Hematopoietic multipotent progenitor cell (in vitro differentiated cells): ENCODE measurements around the gene SPECC1. TPM values are rescaled to one million over a fixed set of nuclear protein-coding genes. Genes with fewer than 3 reads are reported as not detected.
"Not testable (repeated sequence)": the region's sequence is repeated elsewhere in the genome, so short reads cannot be mapped to it uniquely, and the experiment has no call there.

Experiments used
- DNase-seq, 3 donors: peaks; one replicate each; pipeline ENCODE4 v3.0.0-alpha.2; 2011 to 2015; ENCODE audit warnings: low read depth in 2 of 3, low spot score in 2 of 3
- total RNA-seq: library from RNA; depleted of rRNA; stranded (reverse); fragments of >200 nt; gene quantifications from one replicate; pipeline ENCODE4 v1.2.3, GENCODE V29; 2012

Gene SPECC1
- total RNA-seq, 1 donor: 39.9 TPM

- DNase-seq: no peak
Measured at GRCh38 chr17:20067711-20068110, 58.6 kb downstream of the SPECC1 start.

GRCh38 chr17:20068445-20068844 is 59.3 kb downstream of the SPECC1 start:
- DNase-seq: no peak

GRCh38 chr17:20071824-20072691 is 62.9 kb downstream of the SPECC1 start:
- DNase-seq: no peak

DNA sequence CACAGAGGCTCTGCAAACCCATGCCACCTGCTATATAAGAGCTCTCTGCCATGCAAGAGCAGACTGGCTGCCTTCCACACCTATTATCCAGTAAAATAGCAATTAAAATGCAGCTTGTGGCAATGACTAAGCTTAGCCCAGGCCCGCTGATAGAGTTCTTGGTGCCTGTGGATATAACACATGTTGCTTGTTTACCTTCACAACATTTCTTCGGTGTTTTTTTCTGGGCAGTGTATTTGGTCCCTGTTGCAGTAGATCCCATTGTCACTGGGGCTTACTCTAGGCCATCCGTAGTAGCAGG is 63.5 kb downstream of the SPECC1 start:
- no peak for DNase-seq

GRCh38 chr17:20073055-20073979 is 64.2 kb downstream of the SPECC1 start:
- DNase-seq: peak; percentile 2 to 90 (median 82)

DNA sequence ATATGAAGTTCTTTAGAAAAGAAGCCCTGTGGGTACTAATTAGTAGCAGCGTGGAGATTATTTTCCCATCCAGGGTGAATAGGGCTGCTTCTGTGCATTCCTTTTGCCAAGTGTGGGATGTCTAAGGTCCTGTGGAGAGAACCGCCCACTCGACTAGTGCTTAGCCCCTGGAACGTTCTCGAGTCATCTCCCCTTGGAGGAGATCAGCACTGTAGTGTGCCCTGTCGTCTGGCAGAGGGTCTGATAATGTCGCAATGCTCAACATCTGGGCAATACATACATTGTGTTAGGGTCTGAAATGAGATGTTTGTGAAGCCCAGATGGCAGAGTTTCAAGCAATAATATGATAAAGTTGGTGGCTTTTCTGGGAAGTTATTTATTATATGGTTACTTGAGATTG is 64.8 kb downstream of the SPECC1 start:
- DNase-seq: no peak

GRCh38 chr17:20074489-20074888 is 65.3 kb downstream of the SPECC1 start:
- DNase-seq: no peak

GRCh38 chr17:20076137-20076536 is 67.0 kb downstream of the SPECC1 start:
- not testable (repeated sequence) for DNase-seq

- DNase-seq: no peak
Measured at GRCh38 chr17:20077978-20078685, 69.0 kb downstream of the SPECC1 start.

DNA sequence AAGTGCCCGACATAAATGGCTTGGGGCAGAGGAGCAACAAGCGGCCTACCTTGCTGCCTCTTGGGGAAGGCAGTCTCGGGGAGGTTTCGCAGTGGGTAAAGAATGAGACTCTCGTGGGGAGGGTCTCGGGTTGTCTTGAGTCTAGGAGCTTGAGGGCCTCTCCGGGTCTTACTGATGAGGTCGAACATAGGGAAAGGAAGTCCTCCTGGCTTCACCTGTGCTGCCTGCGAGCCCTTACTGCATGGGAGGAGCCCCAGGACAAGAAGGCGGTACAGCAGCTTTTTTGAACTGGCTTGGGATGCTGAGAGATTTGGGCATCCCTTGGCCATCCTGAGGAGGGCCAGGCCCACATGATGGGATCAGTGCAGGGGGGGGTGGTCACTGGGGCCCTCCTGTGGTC is 71.4 kb downstream of the SPECC1 start:
- DNase-seq: no peak

GRCh38 chr17:20083156-20083859 is 74.1 kb downstream of the SPECC1 start:
- no peak for DNase-seq

GRCh38 chr17:20084621-20085282 is 75.6 kb downstream of the SPECC1 start:
- DNase-seq: no peak

GRCh38 chr17:20085283-20085845 is 76.2 kb downstream of the SPECC1 start:
- DNase-seq: no peak

DNA sequence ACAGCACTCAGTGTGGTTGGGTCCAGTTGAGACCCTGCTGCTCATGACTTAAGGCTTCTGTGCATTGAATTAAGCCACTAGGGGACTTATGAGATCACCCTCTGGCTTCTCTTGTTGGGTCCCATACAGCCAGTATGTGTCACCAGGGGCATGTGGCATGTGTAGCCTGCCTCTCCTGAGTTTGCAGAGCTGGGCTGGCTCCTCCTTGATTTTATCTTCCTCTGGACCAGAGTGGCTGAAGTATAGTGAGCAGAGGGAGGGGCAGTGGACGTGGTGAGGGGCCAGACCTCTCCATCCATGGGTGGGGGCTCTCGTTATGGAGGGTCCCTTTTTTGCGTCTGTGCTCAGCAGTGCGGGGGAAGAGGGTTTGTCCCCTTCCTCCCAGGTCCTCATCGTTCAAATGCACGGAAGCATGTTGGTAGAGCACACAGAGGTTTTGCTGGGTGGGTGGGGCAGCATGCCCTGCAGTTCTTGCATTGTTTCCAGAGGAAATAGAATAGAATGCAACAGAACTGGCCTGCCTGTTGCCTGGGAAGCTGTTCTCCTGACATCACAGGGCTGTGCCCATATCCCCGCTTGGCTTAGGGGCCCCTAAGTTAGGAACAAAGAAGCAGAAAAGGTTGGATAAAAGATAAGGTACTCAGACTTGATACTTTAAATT is 77.4 kb downstream of the SPECC1 start:
- DNase-seq: no peak

- no peak for DNase-seq
Measured at GRCh38 chr17:20087538-20088250, 78.5 kb downstream of the SPECC1 start.

- DNase-seq: peak in 1 of 3 donors; percentile 20
Measured at GRCh38 chr17:20089756-20090547, 80.8 kb downstream of the SPECC1 start.

DNA sequence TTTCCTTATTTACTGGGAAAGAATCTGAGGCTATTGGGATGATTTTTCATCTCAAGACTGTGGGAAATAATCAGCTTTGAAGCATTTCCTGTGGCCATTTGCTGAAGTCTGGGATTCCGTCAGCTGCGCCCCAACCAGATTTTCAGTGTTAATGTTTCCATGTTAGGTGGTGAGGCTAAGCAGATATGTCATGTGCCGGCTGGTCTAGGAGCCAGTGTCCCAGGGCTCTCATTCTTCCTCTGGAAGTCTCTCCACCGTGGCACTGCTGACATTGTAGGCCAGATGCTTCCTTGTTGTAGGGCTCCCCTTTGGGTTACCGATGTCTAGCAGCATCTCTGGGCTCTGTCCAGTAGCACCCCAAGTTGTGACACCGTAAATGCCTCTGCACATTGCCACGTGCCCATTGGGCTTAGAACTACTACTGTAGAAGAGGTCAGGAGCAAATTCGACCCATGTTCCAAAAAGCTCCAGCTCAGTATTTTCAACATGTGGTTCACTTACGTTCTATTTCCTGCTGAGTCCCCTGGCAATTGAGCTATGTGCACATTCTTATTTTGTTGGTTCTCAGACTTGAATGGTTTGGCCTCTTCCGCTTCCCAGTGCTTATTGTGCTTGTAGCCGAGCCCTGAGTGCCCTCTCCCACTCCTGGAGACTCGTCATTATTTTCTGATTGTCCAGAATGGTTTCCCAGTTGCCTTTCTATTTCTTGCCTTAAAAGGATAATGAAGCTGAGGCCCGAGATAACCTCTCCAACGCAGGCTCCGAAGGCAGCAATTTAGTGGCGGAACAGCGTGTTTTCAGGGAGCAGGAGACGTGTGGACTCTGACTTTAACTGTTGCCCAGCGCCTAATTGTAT is 82.2 kb downstream of the SPECC1 start:
- DNase-seq: no peak
